HG03457 (cell line): ENCODE measurements around the gene TTLL8.

Experiments used
- ATAC-seq: cut with Tn5 transposase; IDR thresholded peaks from one replicate; pipeline ENCODE4 v1.9.1; 2021; ENCODE audit warnings: moderate number of reproducible peaks; ENCODE audit not compliant: unreplicated experiment

TTLL8 gene

DNA sequence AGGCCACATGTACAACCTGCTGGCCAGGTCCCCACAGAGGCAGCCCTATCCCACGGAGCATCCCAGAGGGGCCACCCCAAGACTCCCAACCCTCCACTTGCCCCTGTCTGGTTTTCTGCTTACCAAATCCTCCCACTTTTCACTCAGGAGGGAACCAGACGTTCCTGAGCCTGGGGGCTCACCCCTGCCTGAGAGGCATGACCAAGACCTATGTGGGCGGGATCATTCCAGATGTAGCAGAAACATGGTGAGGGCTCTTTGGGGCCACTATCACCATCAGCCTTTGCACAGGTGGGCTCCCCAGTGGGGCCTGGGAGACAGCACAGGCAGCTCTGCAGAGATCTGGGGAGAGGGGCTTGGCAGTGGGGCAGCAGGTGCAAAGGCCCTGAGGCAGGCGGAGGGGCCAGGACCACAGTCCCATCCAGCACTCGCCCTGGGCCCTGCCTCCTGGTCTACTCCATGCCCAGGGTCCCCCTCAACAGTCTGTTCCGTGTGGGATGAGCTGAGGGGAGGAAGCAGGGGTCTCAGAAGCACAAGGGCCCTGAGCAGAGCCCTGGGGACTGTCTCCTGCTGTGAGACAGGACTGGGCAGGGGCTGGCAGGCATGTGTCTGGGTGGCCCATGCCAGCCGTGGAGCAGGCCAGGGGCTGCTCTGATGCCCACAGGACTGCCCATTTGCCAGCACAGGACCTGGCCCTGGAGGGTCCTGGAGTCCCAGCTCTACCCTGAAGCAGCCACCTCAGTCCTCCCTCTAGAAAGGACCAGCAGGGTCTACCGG lies 88.2 kb downstream of the TTLL8 start:
- no peak for ATAC-seq

DNA sequence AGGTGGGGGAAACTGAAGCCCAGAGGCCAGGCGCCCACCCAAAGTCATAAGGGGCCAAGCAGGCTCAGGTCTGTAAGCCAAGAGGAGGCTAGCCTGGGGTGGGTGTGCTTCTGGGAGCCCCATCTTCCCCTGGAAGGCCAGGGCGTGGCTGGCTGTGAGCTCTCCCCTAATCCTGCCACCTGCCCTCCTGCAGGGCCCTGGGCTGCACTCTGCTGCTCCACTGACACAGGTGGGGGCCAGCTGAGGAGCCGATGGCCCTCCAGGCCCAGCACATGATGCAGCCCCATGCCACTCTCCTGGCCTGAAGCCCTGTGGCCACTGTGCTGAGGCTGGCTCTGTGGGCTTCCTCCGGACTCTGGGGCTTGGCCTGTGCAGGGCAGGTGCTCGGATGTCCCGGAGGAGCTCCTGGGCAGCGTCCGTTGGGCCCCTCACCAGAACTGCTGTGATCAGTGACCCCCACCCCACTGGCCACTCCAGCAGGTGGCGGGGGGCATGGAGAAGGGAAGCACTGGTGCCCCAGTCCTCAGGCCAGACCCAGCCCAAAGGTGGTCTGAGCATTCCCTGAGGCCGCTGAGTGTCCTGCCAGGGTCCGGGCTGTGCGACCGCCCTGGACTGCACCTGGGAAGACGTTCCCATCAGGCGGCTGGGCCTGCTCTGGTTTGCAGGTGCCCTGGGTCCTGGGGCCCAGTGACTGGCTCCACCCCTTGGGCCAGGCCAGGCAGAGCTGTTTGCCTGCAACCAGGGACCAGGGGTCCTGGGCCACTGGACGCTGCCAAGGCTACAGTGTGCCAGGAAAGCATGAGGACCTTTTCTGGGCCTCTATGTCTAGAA lies 89.1 kb downstream of the TTLL8 start:
- ATAC-seq: no peak
